ENCODE measurements around the gene TMPRSS4.

DNA sequence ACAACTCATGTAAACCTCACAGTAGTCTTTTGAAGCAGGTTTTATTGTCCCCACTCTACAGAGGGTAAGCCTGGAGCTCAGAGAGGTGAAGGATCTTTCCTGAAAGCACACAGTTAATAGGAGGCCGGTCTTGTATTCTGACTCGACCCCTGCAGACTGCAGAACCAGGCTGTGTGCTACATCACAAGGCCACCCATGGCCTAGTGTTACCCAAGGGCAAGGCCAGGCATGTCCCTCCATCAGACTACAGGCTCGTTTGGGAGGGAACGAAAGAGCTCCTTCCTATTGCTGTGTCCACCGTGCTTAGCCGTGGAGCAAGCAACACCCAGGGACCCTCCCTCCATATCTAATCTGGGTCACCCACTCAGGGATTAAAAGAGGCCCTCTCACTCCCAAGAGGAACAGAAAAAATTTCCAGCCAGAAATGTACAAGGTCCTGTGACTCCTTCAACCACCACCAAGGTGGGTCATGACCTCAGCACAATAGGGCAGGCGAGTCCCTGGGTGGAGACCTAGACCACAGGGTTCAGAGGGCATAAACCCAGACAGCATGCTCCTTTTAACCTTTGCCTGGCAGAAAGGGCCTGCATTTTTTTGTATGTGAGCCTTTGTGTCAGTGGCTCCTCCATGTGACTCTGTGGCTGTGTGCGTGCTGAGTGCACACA is 16.2 kb downstream of the TMPRSS4 start:
- TF ChIP-seq, protein P1, sequence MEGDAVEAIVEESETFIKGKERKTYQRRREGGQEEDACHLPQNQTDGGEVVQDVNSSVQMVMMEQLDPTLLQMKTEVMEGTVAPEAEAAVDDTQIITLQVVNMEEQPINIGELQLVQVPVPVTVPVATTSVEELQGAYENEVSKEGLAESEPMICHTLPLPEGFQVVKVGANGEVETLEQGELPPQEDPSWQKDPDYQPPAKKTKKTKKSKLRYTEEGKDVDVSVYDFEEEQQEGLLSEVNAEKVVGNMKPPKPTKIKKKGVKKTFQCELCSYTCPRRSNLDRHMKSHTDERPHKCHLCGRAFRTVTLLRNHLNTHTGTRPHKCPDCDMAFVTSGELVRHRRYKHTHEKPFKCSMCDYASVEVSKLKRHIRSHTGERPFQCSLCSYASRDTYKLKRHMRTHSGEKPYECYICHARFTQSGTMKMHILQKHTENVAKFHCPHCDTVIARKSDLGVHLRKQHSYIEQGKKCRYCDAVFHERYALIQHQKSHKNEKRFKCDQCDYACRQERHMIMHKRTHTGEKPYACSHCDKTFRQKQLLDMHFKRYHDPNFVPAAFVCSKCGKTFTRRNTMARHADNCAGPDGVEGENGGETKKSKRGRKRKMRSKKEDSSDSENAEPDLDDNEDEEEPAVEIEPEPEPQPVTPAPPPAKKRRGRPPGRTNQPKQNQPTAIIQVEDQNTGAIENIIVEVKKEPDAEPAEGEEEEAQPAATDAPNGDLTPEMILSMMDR (IDR thresholded peaks at IDR 0.05) = no peak
- no peak for TF ChIP-seq POLR2A (IDR thresholded peaks at IDR 0.05)

Measured in right lobe of liver (tissue), 4 donors.